ENCODE data around the gene BCR.

Gene BCR

GRCh38 chr22:23276656-23277582, 96.6 kb downstream of the BCR start:
- Histone ChIP-seq H3K36me3 (ENCODE audit: control insufficient read depth, insufficient read depth, low read length) (peaks cover 84% of the 10 kb centered on the region), H3K27me3 (ENCODE audit: control insufficient read depth, insufficient read depth, low read length) (no peaks in the 10 kb centered on the region), H3K9ac (ENCODE audit: low read depth, low read length) (no peak overlapping the region), H3K4me1 (ENCODE audit: control insufficient read depth, insufficient read depth, low read length) (peaks cover 2% of the 10 kb centered on the region; the same call in 1 of the 2 replicates), H3K4me3 (ENCODE audit: low read depth, low read length) (no peak overlapping the region), H3K9me3 (ENCODE audit: control insufficient read depth, insufficient read depth, low read length) (no peaks in the 10 kb centered on the region), H3K27ac (ENCODE audit: low read depth, low read length) (no peak overlapping the region)

- no peak overlapping the region for H3K27ac ChIP-seq (ENCODE audit: low read depth, low read length)
- no peak overlapping the region for H3K9ac ChIP-seq (ENCODE audit: low read depth, low read length)
- H3K36me3 ChIP-seq (ENCODE audit: control insufficient read depth, insufficient read depth, low read length), result peaks cover 84% of the 10 kb centered on the region
- H3K4me3 ChIP-seq (ENCODE audit: low read depth, low read length), result no peak overlapping the region
- peaks cover 6% of the 10 kb centered on the region; the same call in 1 of the 2 replicates for H3K4me1 ChIP-seq (ENCODE audit: control insufficient read depth, insufficient read depth, low read length)
- H3K9me3 ChIP-seq (ENCODE audit: control insufficient read depth, insufficient read depth, low read length), result no peaks in the 10 kb centered on the region
- no peaks in the 10 kb centered on the region for H3K27me3 ChIP-seq (ENCODE audit: control insufficient read depth, insufficient read depth, low read length)
These were observed 97.4 kb downstream of the BCR start for GRCh38 chr22:23277583-23278295.

GRCh38 chr22:23278883-23279675, 98.8 kb downstream of the BCR start:
- H3K9me3 ChIP-seq (ENCODE audit: control insufficient read depth, insufficient read depth, low read length), result no peaks in the 10 kb centered on the region
- H3K27me3 ChIP-seq (ENCODE audit: control insufficient read depth, insufficient read depth, low read length), result no peaks in the 10 kb centered on the region
- H3K36me3 ChIP-seq (ENCODE audit: control insufficient read depth, insufficient read depth, low read length), result peaks cover 84% of the 10 kb centered on the region
- no peak overlapping the region for H3K4me3 ChIP-seq (ENCODE audit: low read depth, low read length)
- H3K4me1 ChIP-seq (ENCODE audit: control insufficient read depth, insufficient read depth, low read length), result peaks cover 6% of the 10 kb centered on the region; the same call in 1 of the 2 replicates
- no peak overlapping the region for H3K9ac ChIP-seq (ENCODE audit: low read depth, low read length)
- no peak overlapping the region for H3K27ac ChIP-seq (ENCODE audit: low read depth, low read length)

GRCh38 chr22:23279781-23280180, 99.5 kb downstream of the BCR start:
- Histone ChIP-seq H3K9ac (ENCODE audit: low read depth, low read length) (no peak overlapping the region), H3K36me3 (ENCODE audit: control insufficient read depth, insufficient read depth, low read length) (peaks cover 85% of the 10 kb centered on the region), H3K4me1 (ENCODE audit: control insufficient read depth, insufficient read depth, low read length) (peaks cover 6% of the 10 kb centered on the region; the same call in 1 of the 2 replicates), H3K27ac (ENCODE audit: low read depth, low read length) (no peak overlapping the region), H3K4me3 (ENCODE audit: low read depth, low read length) (no peak overlapping the region), H3K27me3 (ENCODE audit: control insufficient read depth, insufficient read depth, low read length) (no peaks in the 10 kb centered on the region), H3K9me3 (ENCODE audit: control insufficient read depth, insufficient read depth, low read length) (no peaks in the 10 kb centered on the region)

GRCh38 chr22:23280356-23281052, 100.2 kb downstream of the BCR start:
- Histone ChIP-seq H3K27me3 (ENCODE audit: control insufficient read depth, insufficient read depth, low read length) (no peaks in the 10 kb centered on the region), H3K27ac (ENCODE audit: low read depth, low read length) (no peak overlapping the region), H3K4me3 (ENCODE audit: low read depth, low read length) (no peak overlapping the region), H3K4me1 (ENCODE audit: control insufficient read depth, insufficient read depth, low read length) (peaks cover 6% of the 10 kb centered on the region; the same call in 1 of the 2 replicates), H3K36me3 (ENCODE audit: control insufficient read depth, insufficient read depth, low read length) (peaks cover 85% of the 10 kb centered on the region), H3K9me3 (ENCODE audit: control insufficient read depth, insufficient read depth, low read length) (no peaks in the 10 kb centered on the region), H3K9ac (ENCODE audit: low read depth, low read length) (no peak overlapping the region)

- H3K27ac ChIP-seq (ENCODE audit: low read depth, low read length), result no peak overlapping the region
- peaks cover 6% of the 10 kb centered on the region; the same call in 1 of the 2 replicates for H3K4me1 ChIP-seq (ENCODE audit: control insufficient read depth, insufficient read depth, low read length)
- H3K4me3 ChIP-seq (ENCODE audit: low read depth, low read length), result no peak overlapping the region
- H3K9me3 ChIP-seq (ENCODE audit: control insufficient read depth, insufficient read depth, low read length), result no peaks in the 10 kb centered on the region
- H3K9ac ChIP-seq (ENCODE audit: low read depth, low read length), result no peak overlapping the region
- H3K36me3 ChIP-seq (ENCODE audit: control insufficient read depth, insufficient read depth, low read length), result peaks cover 86% of the 10 kb centered on the region
- H3K27me3 ChIP-seq (ENCODE audit: control insufficient read depth, insufficient read depth, low read length), result no peaks in the 10 kb centered on the region
These were observed 100.7 kb downstream of the BCR start for GRCh38 chr22:23281053-23281405.

GRCh38 chr22:23281406-23282088, 101.2 kb downstream of the BCR start:
- Histone ChIP-seq H3K4me3 (ENCODE audit: low read depth, low read length) (no peak overlapping the region), H3K27ac (ENCODE audit: low read depth, low read length) (no peak overlapping the region), H3K36me3 (ENCODE audit: control insufficient read depth, insufficient read depth, low read length) (peaks cover 88% of the 10 kb centered on the region), H3K9ac (ENCODE audit: low read depth, low read length) (no peak overlapping the region), H3K9me3 (ENCODE audit: control insufficient read depth, insufficient read depth, low read length) (no peaks in the 10 kb centered on the region), H3K4me1 (ENCODE audit: control insufficient read depth, insufficient read depth, low read length) (peaks cover 6% of the 10 kb centered on the region; the same call in 1 of the 2 replicates), H3K27me3 (ENCODE audit: control insufficient read depth, insufficient read depth, low read length) (no peaks in the 10 kb centered on the region)

GRCh38 chr22:23282089-23282501, 101.8 kb downstream of the BCR start:
- Histone ChIP-seq H3K9me3 (ENCODE audit: control insufficient read depth, insufficient read depth, low read length) (no peaks in the 10 kb centered on the region), H3K36me3 (ENCODE audit: control insufficient read depth, insufficient read depth, low read length) (peaks cover 88% of the 10 kb centered on the region), H3K4me3 (ENCODE audit: low read depth, low read length) (no peak overlapping the region), H3K4me1 (ENCODE audit: control insufficient read depth, insufficient read depth, low read length) (peaks cover 6% of the 10 kb centered on the region; the same call in 1 of the 2 replicates), H3K9ac (ENCODE audit: low read depth, low read length) (no peak overlapping the region), H3K27me3 (ENCODE audit: control insufficient read depth, insufficient read depth, low read length) (no peaks in the 10 kb centered on the region), H3K27ac (ENCODE audit: low read depth, low read length) (no peak overlapping the region)

- Histone ChIP-seq H3K27ac (ENCODE audit: low read depth, low read length) (no peak overlapping the region), H3K4me1 (ENCODE audit: control insufficient read depth, insufficient read depth, low read length) (peaks cover 6% of the 10 kb centered on the region; the same call in 1 of the 2 replicates), H3K27me3 (ENCODE audit: control insufficient read depth, insufficient read depth, low read length) (no peaks in the 10 kb centered on the region), H3K4me3 (ENCODE audit: low read depth, low read length) (no peak overlapping the region), H3K36me3 (ENCODE audit: control insufficient read depth, insufficient read depth, low read length) (peaks cover 88% of the 10 kb centered on the region), H3K9ac (ENCODE audit: low read depth, low read length) (no peak overlapping the region), H3K9me3 (ENCODE audit: control insufficient read depth, insufficient read depth, low read length) (no peaks in the 10 kb centered on the region)
These were observed 102.2 kb downstream of the BCR start for GRCh38 chr22:23282516-23282915.

- no peak overlapping the region for H3K4me3 ChIP-seq (ENCODE audit: low read depth, low read length)
- no peak overlapping the region for H3K27ac ChIP-seq (ENCODE audit: low read depth, low read length)
- peaks cover 88% of the 10 kb centered on the region for H3K36me3 ChIP-seq (ENCODE audit: control insufficient read depth, insufficient read depth, low read length)
- H3K4me1 ChIP-seq (ENCODE audit: control insufficient read depth, insufficient read depth, low read length), result peaks cover 6% of the 10 kb centered on the region; the same call in 1 of the 2 replicates
- no peaks in the 10 kb centered on the region for H3K27me3 ChIP-seq (ENCODE audit: control insufficient read depth, insufficient read depth, low read length)
- no peaks in the 10 kb centered on the region for H3K9me3 ChIP-seq (ENCODE audit: control insufficient read depth, insufficient read depth, low read length)
- H3K9ac ChIP-seq (ENCODE audit: low read depth, low read length), result no peak overlapping the region
These were observed 102.7 kb downstream of the BCR start for GRCh38 chr22:23282986-23283385.
